HEK293 (cell line): Measurements from ENCODE around the gene STON2.

Experiments used
- CTCF ChIP-seq: fragments of 450-650 bp; formaldehyde crosslinking; IDR thresholded peaks from 2 replicates; pipeline ENCODE4 v1.5.1; 2016; ENCODE audit warnings: missing biosample characterization, missing genetic modification characterization
- KLF8 ChIP-seq: fragments of 450-650 bp; formaldehyde crosslinking; IDR thresholded peaks from 2 replicates; pipeline ENCODE4 v1.5.1; 2016; ENCODE audit warnings: missing biosample characterization, missing genetic modification characterization
- MZF1 ChIP-seq: fragments of 450-650 bp; formaldehyde crosslinking; IDR thresholded peaks from 2 replicates; pipeline ENCODE4 v1.5.1; 2017; ENCODE audit warnings: missing biosample characterization, missing genetic modification characterization, borderline replicate concordance
- PATZ1 ChIP-seq: fragments of 450-650 bp; formaldehyde crosslinking; IDR thresholded peaks from 2 replicates; pipeline ENCODE4 v1.5.1; 2016; ENCODE audit warnings: missing biosample characterization, missing genetic modification characterization
- REST ChIP-seq: fragments of 450-650 bp; formaldehyde crosslinking; IDR thresholded peaks from 2 replicates; pipeline ENCODE4 v1.5.1; 2016; ENCODE audit warnings: missing biosample characterization, missing genetic modification characterization
- SCRT2 ChIP-seq: fragments of 450-650 bp; formaldehyde crosslinking; IDR thresholded peaks from 2 replicates; pipeline ENCODE4 v1.5.1; 2016; ENCODE audit warnings: missing biosample characterization, missing genetic modification characterization
- YY1 ChIP-seq: fragments of 450-650 bp; formaldehyde crosslinking; IDR thresholded peaks from 2 replicates; pipeline ENCODE4 v1.5.1; 2018; ENCODE audit warnings: missing biosample characterization, missing genetic modification characterization
- ZFP41 ChIP-seq: fragments of 450-650 bp; formaldehyde crosslinking; IDR thresholded peaks from 2 replicates; pipeline ENCODE4 v1.5.1; 2016; ENCODE audit warnings: missing biosample characterization, missing genetic modification characterization, borderline replicate concordance
- ZNF202 ChIP-seq: fragments of 450-650 bp; formaldehyde crosslinking; IDR thresholded peaks from 2 replicates; pipeline ENCODE4 v1.5.1; 2016; ENCODE audit warnings: missing biosample characterization, missing genetic modification characterization, borderline replicate concordance
- ZNF24 ChIP-seq: fragments of 450-650 bp; formaldehyde crosslinking; IDR thresholded peaks from 2 replicates; pipeline ENCODE4 v1.5.1; 2016; ENCODE audit warnings: missing biosample characterization, missing genetic modification characterization
- ZNF37A ChIP-seq: fragments of 450-650 bp; IDR thresholded peaks from 2 replicates; pipeline ENCODE4 v1.5.1; 2018; ENCODE audit warnings: missing biosample characterization, missing genetic modification characterization
- ZNF510 ChIP-seq: fragments of 450-650 bp; formaldehyde crosslinking; IDR thresholded peaks from 2 replicates; pipeline ENCODE4 v1.5.1; 2018; ENCODE audit warnings: mild to moderate bottlenecking, missing genetic modification characterization, missing biosample characterization; ENCODE audit not compliant: insufficient replicate concordance
- ZNF514 ChIP-seq: fragments of 450-650 bp; formaldehyde crosslinking; IDR thresholded peaks from 2 replicates; pipeline ENCODE4 v1.5.1; 2016; ENCODE audit warnings: missing biosample characterization, missing genetic modification characterization
- ZSCAN30 ChIP-seq: fragments of 450-650 bp; IDR thresholded peaks from 2 replicates; pipeline ENCODE4 v1.5.1; 2018; ENCODE audit warnings: missing biosample characterization, mild to moderate bottlenecking, missing genetic modification characterization, moderate library complexity

GRCh38 chr14:81281332-81281731 is 118.8 kb downstream of the STON2 start:
- TF ChIP-seq CTCF (tag by site-specific recombination), result no peak
- TF ChIP-seq ZNF202, result no peak
- TF ChIP-seq YY1 (tag by site-specific recombination), result no peak
- TF ChIP-seq ZFP41 (tag by site-specific recombination), result no peak
- TF ChIP-seq REST (tag by site-specific recombination), result no peak
- TF ChIP-seq PATZ1 (tag by site-specific recombination), result no peak
- TF ChIP-seq ZNF24 (tag by site-specific recombination), result no peak
- no peak for TF ChIP-seq ZNF510 (tag by site-specific recombination)
- TF ChIP-seq ZSCAN30 (tag by site-specific recombination), result no peak
- no peak for TF ChIP-seq SCRT2 (tag by site-specific recombination)
- TF ChIP-seq ZNF37A (tag by site-specific recombination), result no peak
- TF ChIP-seq KLF8, result no peak
- TF ChIP-seq ZNF514 (tag by site-specific recombination), result no peak
- no peak for TF ChIP-seq MZF1 (tag by site-specific recombination)
